Measurements from ENCODE around the gene RESP18.

The RESP18 gene

DNA sequence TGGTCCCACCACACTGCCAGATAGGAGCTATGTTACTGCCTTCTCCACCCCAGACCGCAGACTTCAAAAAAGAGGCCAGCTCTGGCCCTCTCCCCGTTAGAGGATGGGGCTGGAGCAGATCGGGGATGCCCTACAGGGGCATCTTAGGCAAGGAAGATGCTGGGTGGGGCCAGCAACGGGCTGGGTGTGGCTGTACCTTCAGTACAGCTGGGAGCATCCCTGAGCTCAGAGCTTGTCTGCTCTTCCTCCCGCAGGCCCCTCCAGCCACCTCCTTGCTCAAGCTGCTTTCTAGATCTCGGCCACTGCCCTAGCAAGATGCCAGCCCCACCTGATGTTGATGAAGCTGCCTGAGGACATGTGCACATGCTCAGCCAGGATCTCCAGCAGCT lies 33.2 kb downstream of the RESP18 start:
- H3K4me3 ChIP-seq (ENCODE audit: low read length), result no peak overlapping the region
- TF ChIP-seq CTCF (IDR thresholded peaks at IDR 0.05; ENCODE audit: insufficient read depth, low read depth, low read length, missing control alignments), result no peak
- no peak for DNase-seq (ENCODE audit: low read depth)

- peak; percentile 95 for TF ChIP-seq CTCF (IDR thresholded peaks at IDR 0.05; ENCODE audit: insufficient read depth, low read depth, low read length, missing control alignments)
- peak; percentile 79 for DNase-seq (ENCODE audit: low read depth)
- no peak overlapping the region for H3K4me3 ChIP-seq (ENCODE audit: low read length)
These were observed 33.7 kb downstream of the RESP18 start for GRCh38 chr2:219298759-219299371.

DNA sequence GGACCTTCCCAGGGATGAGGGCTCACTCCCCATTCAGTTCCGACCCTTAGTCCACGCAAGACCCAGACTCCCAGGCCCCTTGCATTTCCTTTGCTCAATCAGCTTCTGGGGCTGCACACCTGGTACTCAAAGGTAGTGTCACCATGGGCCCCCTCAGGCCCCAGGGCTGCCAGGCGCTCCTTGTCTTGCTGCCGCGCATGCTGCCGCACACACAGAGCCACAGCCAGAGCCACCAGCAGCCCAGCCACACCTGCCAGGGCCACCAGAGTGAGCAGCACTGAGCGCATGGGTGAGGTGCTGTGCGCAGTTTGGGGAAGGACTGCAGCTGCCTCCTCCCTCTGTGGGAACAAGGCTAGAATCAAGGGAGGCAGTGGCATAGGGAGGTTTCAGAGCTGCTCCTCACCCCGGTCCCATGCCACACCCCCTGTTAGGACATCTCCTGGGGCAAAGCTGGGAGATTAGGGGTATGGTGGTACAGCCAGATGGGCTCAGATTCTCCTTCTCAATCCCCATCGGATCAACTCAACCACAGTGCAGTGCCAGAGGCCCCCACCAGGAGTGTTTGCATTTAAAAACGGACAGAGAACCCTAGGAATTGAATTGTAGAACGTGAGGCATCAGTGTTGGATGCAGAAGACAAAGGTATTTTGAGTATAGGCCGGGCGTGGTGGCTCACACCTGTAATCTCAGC lies 34.6 kb downstream of the RESP18 start:
- no peak for DNase-seq (ENCODE audit: low read depth)
- H3K4me3 ChIP-seq (ENCODE audit: low read length), result no peak overlapping the region
- TF ChIP-seq CTCF (IDR thresholded peaks at IDR 0.05; ENCODE audit: insufficient read depth, low read depth, low read length, missing control alignments), result peak; percentile 26

DNA sequence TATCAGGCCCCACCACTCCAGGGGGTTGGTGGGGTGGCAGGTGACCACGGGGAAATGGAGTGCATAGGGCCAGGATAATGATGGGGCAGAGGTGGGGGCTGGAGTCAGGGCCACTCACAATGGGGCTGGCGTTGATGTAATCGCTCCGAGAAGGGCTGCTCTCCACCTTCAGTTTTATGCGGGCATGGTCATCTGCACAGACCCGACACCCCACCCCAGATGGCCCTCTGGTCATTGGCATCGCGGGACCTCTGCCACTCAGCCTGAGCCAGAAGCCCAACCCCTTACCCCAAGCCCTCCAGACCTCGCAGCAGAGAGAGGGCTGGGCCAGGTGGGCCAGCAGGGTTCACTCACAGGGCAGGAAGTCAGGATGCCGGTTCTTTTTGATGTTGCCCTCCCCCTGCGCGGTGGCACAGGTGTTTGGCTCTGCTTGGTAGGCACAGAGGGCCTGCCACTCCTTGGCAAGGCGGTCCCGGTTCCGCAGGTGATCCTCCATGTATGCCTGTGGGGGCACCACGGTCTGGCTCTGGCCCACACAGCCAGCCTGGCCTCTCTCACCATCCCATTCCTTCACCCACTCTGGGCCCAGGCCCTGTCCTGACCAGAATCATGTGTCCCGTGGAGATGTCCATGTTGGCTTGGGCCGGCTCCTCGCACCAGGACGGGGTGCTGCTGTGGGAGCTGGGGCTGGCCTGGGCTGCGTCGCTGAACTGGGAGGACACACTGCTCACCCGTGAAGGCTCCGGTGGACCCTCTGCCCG lies 35.7 kb downstream of the RESP18 start:
- no peak for TF ChIP-seq CTCF (IDR thresholded peaks at IDR 0.05; ENCODE audit: insufficient read depth, low read depth, low read length, missing control alignments)
- no peak overlapping the region for H3K4me3 ChIP-seq (ENCODE audit: low read length)
- no peak for DNase-seq (ENCODE audit: low read depth)

DNA sequence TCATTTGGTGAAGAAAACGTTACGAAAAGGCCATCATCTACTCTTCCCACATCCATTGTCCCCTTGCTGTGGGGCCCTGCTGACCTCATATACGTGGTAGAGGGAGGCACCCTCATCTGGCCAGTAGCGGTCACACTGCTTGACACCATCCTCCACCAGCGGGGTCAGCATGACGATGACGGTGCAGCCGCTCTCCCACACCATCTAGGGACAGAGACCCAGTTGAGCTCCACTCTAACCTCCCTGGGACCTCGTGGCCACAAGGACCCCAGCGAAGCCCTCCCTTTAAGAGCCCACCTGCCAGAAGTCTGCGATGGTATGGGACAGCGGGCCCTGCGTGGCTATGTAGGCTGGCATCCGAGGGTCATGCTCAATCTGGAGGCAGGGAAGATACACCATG lies 36.4 kb downstream of the RESP18 start:
- TF ChIP-seq CTCF (IDR thresholded peaks at IDR 0.05; ENCODE audit: insufficient read depth, low read depth, low read length, missing control alignments), result no peak
- no peak for DNase-seq (ENCODE audit: low read depth)
- no peak overlapping the region for H3K4me3 ChIP-seq (ENCODE audit: low read length)

DNA sequence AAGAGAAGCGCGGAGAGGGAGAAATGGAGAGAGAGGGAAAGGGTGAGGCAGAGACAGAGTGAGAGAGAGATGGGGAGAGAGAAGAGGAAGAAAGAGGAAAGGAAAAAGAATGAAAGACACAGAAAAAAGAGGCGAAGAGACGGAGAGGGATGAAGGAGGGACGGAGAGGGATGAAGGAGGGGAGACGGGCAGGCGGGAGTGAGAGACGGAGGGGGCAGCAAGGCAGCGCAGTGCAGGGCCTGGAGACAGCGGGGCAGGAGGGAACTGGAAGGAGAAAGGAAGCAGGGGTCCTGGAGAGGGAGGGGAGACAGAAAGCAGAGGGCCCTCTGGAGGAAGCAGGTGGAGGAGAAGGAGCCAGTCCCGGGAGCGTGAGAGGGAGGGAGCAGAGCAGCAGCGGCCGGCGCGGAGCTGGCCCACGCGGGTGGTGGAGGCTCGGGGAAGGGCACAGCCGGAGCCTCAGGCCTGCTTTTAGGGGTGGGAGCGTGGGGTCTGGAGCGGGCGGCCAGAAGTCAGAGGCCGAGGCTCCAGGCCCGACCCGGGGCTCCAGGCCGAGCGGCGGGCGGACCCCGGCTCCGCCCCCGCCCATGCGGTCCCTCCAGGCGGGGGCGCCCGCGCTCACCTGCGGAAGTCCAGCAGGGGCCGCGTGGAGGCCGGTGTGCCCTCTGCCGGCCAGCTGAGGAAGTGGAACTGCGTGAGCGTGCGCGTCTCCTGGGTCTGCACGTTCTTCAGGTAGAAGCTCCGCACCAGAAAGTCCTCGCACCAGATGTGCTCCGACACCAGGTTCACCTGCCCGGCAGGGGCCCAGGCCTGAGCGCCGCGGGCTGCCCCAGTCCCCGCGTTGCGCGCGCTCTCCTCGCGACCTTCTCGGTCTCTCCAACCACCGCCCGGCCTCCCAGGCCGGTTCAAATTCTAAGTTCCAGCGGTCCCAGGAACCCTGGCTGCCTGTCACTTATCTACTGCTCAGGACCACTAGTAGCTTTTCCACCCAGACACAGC lies 37.9 kb downstream of the RESP18 start:
- H3K4me3 ChIP-seq (ENCODE audit: low read length), result peak overlapping the region; percentile 40
- TF ChIP-seq CTCF (IDR thresholded peaks at IDR 0.05; ENCODE audit: insufficient read depth, low read depth, low read length, missing control alignments), result peak; percentile 77
- peak; percentile 88 for DNase-seq (ENCODE audit: low read depth)
